Panc1 (cell line): ENCODE measurements around the gene FLYWCH2.

Experiments used
- POLR2AphosphoS5 ChIP-seq: IDR thresholded peaks from 2 replicates; pipeline ENCODE4 v1.6.1; 2012; ENCODE audit warnings: mild to moderate bottlenecking, low read depth, low read length, moderate library complexity
- SIN3A ChIP-seq: IDR thresholded peaks from 2 replicates; pipeline ENCODE4 v1.6.1; 2012; ENCODE audit warnings: low read depth, mild to moderate bottlenecking, low read length, moderate library complexity, borderline replicate concordance; ENCODE audit not compliant: insufficient read depth
- TCF7L2 ChIP-seq: IDR thresholded peaks from 2 replicates; pipeline ENCODE4 v1.6.1; 2011; ENCODE audit warnings: mild to moderate bottlenecking, low read depth, low read length, inconsistent platforms
- TF ChIP-seq, protein P1 (sequence below): fragments of 450-650 bp; IDR thresholded peaks from 2 replicates; pipeline ENCODE4 v1.5.1; 2017; ENCODE audit warnings: mild to moderate bottlenecking
- TF ChIP-seq, protein P2 (sequence below), 2 experiments: IDR thresholded peaks; 2 replicates each; pipeline ENCODE4 v1.6.1; 2011 to 2012; ENCODE audit warnings: low read depth in 2 of 2, control low read depth in 1 of 2, low read length in 1 of 2, mild to moderate bottlenecking in 1 of 2, moderate library complexity in 1 of 2; ENCODE audit not compliant: insufficient read depth in 1 of 2

DNA sequence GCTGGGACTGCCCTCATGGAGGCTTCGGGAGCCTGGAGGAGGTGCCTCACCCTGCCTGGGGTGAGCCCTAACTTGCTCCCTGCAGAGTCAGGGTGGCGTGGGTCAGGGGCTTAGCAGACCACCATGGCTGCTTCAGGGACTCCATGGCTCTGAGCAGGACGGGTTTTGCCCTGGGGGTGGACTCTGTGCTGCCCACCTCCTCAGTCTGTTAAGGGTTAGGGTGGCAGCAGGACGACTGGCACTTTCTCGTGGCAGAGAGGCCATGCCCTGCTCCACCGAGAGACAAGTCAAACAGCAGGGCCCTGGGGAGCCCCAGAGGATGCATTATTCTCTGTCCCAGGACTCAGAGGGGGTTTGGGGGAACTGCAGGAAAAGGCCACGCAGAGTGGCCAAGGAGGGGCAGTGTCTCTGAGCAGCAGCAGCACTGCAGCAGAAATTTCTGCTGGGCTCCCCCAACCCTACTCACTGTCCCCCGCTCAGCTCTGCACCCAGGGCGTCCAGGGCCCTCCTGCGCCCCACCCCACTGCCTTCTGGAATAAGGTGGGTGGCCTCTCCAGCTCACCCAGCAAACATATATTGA lies 23.2 kb upstream of the FLYWCH2 start:
- TF ChIP-seq POLR2AphosphoS5, result no peak
- TF ChIP-seq, protein P1, sequence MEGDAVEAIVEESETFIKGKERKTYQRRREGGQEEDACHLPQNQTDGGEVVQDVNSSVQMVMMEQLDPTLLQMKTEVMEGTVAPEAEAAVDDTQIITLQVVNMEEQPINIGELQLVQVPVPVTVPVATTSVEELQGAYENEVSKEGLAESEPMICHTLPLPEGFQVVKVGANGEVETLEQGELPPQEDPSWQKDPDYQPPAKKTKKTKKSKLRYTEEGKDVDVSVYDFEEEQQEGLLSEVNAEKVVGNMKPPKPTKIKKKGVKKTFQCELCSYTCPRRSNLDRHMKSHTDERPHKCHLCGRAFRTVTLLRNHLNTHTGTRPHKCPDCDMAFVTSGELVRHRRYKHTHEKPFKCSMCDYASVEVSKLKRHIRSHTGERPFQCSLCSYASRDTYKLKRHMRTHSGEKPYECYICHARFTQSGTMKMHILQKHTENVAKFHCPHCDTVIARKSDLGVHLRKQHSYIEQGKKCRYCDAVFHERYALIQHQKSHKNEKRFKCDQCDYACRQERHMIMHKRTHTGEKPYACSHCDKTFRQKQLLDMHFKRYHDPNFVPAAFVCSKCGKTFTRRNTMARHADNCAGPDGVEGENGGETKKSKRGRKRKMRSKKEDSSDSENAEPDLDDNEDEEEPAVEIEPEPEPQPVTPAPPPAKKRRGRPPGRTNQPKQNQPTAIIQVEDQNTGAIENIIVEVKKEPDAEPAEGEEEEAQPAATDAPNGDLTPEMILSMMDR, result no peak
- TF ChIP-seq, protein P2, sequence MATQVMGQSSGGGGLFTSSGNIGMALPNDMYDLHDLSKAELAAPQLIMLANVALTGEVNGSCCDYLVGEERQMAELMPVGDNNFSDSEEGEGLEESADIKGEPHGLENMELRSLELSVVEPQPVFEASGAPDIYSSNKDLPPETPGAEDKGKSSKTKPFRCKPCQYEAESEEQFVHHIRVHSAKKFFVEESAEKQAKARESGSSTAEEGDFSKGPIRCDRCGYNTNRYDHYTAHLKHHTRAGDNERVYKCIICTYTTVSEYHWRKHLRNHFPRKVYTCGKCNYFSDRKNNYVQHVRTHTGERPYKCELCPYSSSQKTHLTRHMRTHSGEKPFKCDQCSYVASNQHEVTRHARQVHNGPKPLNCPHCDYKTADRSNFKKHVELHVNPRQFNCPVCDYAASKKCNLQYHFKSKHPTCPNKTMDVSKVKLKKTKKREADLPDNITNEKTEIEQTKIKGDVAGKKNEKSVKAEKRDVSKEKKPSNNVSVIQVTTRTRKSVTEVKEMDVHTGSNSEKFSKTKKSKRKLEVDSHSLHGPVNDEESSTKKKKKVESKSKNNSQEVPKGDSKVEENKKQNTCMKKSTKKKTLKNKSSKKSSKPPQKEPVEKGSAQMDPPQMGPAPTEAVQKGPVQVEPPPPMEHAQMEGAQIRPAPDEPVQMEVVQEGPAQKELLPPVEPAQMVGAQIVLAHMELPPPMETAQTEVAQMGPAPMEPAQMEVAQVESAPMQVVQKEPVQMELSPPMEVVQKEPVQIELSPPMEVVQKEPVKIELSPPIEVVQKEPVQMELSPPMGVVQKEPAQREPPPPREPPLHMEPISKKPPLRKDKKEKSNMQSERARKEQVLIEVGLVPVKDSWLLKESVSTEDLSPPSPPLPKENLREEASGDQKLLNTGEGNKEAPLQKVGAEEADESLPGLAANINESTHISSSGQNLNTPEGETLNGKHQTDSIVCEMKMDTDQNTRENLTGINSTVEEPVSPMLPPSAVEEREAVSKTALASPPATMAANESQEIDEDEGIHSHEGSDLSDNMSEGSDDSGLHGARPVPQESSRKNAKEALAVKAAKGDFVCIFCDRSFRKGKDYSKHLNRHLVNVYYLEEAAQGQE (IDR thresholded peaks at IDR 0.05; ENCODE audit: insufficient read depth in 1 of 2, low read depth in 2 of 2, low read length in 1 of 2), result no peak
- TF ChIP-seq SIN3A, result no peak
- TF ChIP-seq TCF7L2, result no peak
